ENCODE results near the gene ALCAM. TPM values are rescaled to one million over a fixed set of nuclear protein-coding genes. Genes with fewer than 3 reads are reported as not detected.

The ALCAM gene
- total and polyA plus RNA-seq, 2 of the 8 experiments (the other 6 are each of a cell fraction or from before 2014, with no cell fraction given) = 10.8 to 33.0 TPM

GRCh38 chr3:105387122-105387751, 20.5 kb downstream of the ALCAM start:
- Histone ChIP-seq H3K23ac (ENCODE audit: insufficient read length) (no peak overlapping the region), H4K91ac (replicated peaks; ENCODE audit: insufficient read length, low read length) (no peak overlapping the region), H3K23me2 (ENCODE audit: low read depth, low read length) (no peaks in the 10 kb centered on the region; the same call in 1 of the 2 replicates), H2BK120ac (replicated peaks; ENCODE audit: low read depth, low read length) (no peak overlapping the region), H4K8ac (ENCODE audit: extremely low read depth, insufficient read depth, low read length) (no peak overlapping the region), H3K4ac (replicated peaks; ENCODE audit: insufficient read length, low read depth, low read length) (no peak overlapping the region), H3K27me3 (replicated peaks in 1 of 4; ENCODE audit: control insufficient read depth in 3 of 4, extremely low read depth in 1 of 4, insufficient read depth in 3 of 4, low read length in 3 of 4) (no peaks in the 10 kb centered on the region), H2BK20ac (ENCODE audit: low read length) (no peak overlapping the region), H3K27ac (ENCODE audit: low read depth, low read length) (no peak overlapping the region), H2BK12ac (ENCODE audit: low read depth, low read length) (no peak overlapping the region), H3K9ac (replicated peaks in 1 of 4; ENCODE audit: extremely low read depth in 1 of 4, low read depth in 3 of 4, low read length in 3 of 4) (no peak overlapping the region), H3K4me3 (ENCODE audit: extremely low read depth in 1 of 4, insufficient read depth in 2 of 4, low read depth in 3 of 4, low read length in 4 of 4) (no peak overlapping the region), H3K9me3 (ENCODE audit: insufficient read depth in 2 of 2, low read depth in 1 of 2, low read length in 1 of 2) (peaks cover 0 to 6% of the 10 kb centered on the region in 2 experiments; a peak in 1 of 4 replicates), H3K79me1 (ENCODE audit: low read depth, low read length) (no peaks in the 10 kb centered on the region; the same call in 1 of the 2 replicates), H2AFZ (ENCODE audit: low read length) (no peak overlapping the region), H2AK5ac (ENCODE audit: low read depth, low read length) (no peak overlapping the region), H4K20me1 (replicated peaks in 1 of 2; ENCODE audit: control insufficient read depth in 1 of 2, insufficient read depth in 2 of 2, low read length in 2 of 2) (no peaks in the 10 kb centered on the region), H3K4me1 (replicated peaks in 1 of 4; ENCODE audit: control insufficient read depth in 3 of 4, insufficient read depth in 4 of 4, low read length in 3 of 4) (no peaks in the 10 kb centered on the region), H3K36me3 (ENCODE audit: control insufficient read depth in 2 of 4, insufficient read depth in 4 of 4, low read length in 3 of 4) (no peaks in the 10 kb centered on the region; a peak in 1 of 8 replicates), H3K4me2 (ENCODE audit: insufficient read depth in 1 of 2, low read depth in 2 of 2, low read length in 2 of 2) (no peak overlapping the region), H2BK5ac (ENCODE audit: low read depth, low read length) (no peak overlapping the region), H4K5ac (ENCODE audit: insufficient read length, low read depth, low read length) (no peak overlapping the region), H3K79me2 (ENCODE audit: control insufficient read depth in 1 of 2, insufficient read depth in 2 of 2, low read length in 2 of 2) (peaks cover 3 to 60% of the 10 kb centered on the region in 2 experiments; a peak in 3 of 4 replicates), H3K56ac (replicated peaks; ENCODE audit: insufficient read length, low read depth, low read length) (no peak overlapping the region), H3K14ac (ENCODE audit: insufficient read length) (no peak overlapping the region), H3K18ac (ENCODE audit: extremely low read depth, low read length) (no peak overlapping the region), H2BK15ac (ENCODE audit: low read length) (no peak overlapping the region)
- ChIA-PET POLR2A (ENCODE audit: partially characterized antibody) (no interaction called here), CTCF (ENCODE audit: partially characterized antibody) (no interaction called here)
- no peak for FAIRE-seq
- no peak for DNase-seq (ENCODE audit: low read depth in 1 of 2, low spot score in 2 of 2)
- 92% methylated on average over 5 of the region's 5 CpGs; no CpG with 5 or more reads in 1 of the 2 experiments for WGBS, 2 experiments (ENCODE audit: extremely low coverage in 1 of 2, insufficient coverage in 1 of 2, insufficient read length in 1 of 2, insufficient replicate concordance in 2 of 2, low coverage in 1 of 2, low lambda C conversion rate in 2 of 2, missing lambda C conversion rate in 1 of 2)
- TF ChIP-seq HDAC6 (IDR thresholded peaks at IDR 0.05; ENCODE audit: low read depth, low read length) = no peak
- TF ChIP-seq CTBP2 (IDR thresholded peaks at IDR 0.05; ENCODE audit: borderline replicate concordance, insufficient read depth, insufficient read length, low read length) = no peak
- TF ChIP-seq SP2 (IDR thresholded peaks at IDR 0.05; ENCODE audit: low read length) = no peak
- TF ChIP-seq BRCA1 (IDR thresholded peaks at IDR 0.05; ENCODE audit: low read depth, low read length) = no peak
- no peak for TF ChIP-seq CBX8 (IDR thresholded peaks at IDR 0.05; ENCODE audit: borderline replicate concordance, low read depth, low read length)
- TF ChIP-seq, protein P1, sequence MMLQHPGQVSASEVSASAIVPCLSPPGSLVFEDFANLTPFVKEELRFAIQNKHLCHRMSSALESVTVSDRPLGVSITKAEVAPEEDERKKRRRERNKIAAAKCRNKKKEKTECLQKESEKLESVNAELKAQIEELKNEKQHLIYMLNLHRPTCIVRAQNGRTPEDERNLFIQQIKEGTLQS (IDR thresholded peaks at IDR 0.05; ENCODE audit: insufficient read depth, low read depth, low read length) = no peak
- TF ChIP-seq SIRT6 (IDR thresholded peaks at IDR 0.05; ENCODE audit: low read length) = no peak
- TF ChIP-seq GABPA (IDR thresholded peaks at IDR 0.05; ENCODE audit: borderline replicate concordance, insufficient read depth, low read length) = no peak
- no peak for TF ChIP-seq POU5F1 (IDR thresholded peaks at IDR 0.05; ENCODE audit: low read depth, low read length)
- no peak for TF ChIP-seq NRF1 (IDR thresholded peaks at IDR 0.05; ENCODE audit: low read depth, low read length)
- no peak for TF ChIP-seq RNF2 (IDR thresholded peaks at IDR 0.05; ENCODE audit: borderline replicate concordance, low read depth, low read length, missing control alignments, poor library complexity, severe bottlenecking)
- no peak for TF ChIP-seq JUN (IDR thresholded peaks at IDR 0.05; ENCODE audit: low read depth, low read length)
- no peak for TF ChIP-seq EZH2 (IDR thresholded peaks at IDR 0.05; ENCODE audit: low read depth, low read length, severe bottlenecking)

All from H1 (cell line).